ENCODE measurements around the gene MAN1C1.

DNA sequence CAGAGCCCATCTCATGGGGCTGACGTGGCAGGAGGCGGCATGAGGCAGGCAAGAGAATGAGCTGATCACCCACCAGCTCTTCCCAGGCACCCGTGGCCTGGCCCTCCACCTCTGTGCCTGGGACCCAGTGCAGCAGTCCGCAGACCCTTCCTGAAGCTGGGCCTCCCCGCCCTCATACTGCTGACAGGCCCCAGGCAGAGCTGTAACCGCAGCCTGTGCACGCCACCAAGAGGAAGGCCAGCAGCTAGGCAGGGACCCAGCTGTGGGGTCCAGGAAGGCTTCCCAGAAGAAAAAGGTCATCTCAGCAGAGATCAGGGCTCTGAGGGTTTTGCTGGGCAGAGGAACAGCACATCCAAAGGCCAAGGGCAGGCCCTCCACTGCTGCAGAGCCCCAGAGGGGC lies 193.3 kb downstream of the MAN1C1 start:
- TF ChIP-seq EP300 (IDR thresholded peaks at IDR 0.05; ENCODE audit: borderline replicate concordance) (no peak), CREB1 (IDR thresholded peaks at IDR 0.05; ENCODE audit: low read depth) (no peak), ZBTB7A (IDR thresholded peaks at IDR 0.05; ENCODE audit: low read depth) (no peak), TAF1 (IDR thresholded peaks at IDR 0.05; ENCODE audit: low read depth) (no peak), NFIC (IDR thresholded peaks at IDR 0.05) (no peak), YY1 (IDR thresholded peaks at IDR 0.05; ENCODE audit: low read depth) (no peak)
- TF ChIP-seq, protein P1, sequence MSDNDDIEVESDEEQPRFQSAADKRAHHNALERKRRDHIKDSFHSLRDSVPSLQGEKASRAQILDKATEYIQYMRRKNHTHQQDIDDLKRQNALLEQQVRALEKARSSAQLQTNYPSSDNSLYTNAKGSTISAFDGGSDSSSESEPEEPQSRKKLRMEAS (IDR thresholded peaks at IDR 0.05), result no peak
- TF ChIP-seq, protein P2, sequence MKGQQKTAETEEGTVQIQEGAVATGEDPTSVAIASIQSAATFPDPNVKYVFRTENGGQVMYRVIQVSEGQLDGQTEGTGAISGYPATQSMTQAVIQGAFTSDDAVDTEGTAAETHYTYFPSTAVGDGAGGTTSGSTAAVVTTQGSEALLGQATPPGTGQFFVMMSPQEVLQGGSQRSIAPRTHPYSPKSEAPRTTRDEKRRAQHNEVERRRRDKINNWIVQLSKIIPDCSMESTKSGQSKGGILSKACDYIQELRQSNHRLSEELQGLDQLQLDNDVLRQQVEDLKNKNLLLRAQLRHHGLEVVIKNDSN (IDR thresholded peaks at IDR 0.05), result no peak
